ENCODE measurements around the gene EXD3.

Gene EXD3

GRCh38 chr9:137325124-137325523 lies 97.8 kb downstream of the EXD3 start:
- Histone ChIP-seq H3K4me3 (no peak overlapping the region), H3K27ac (no peak overlapping the region)
- no peak for DNase-seq (ENCODE audit: low spot score)
- no peak for TF ChIP-seq CTCF (IDR thresholded peaks at IDR 0.05)

- DNase-seq (ENCODE audit: low spot score): no peak
- Histone ChIP-seq H3K27ac (no peak overlapping the region), H3K4me3 (no peak overlapping the region)
- TF ChIP-seq CTCF (IDR thresholded peaks at IDR 0.05): no peak
Measured at GRCh38 chr9:137323531-137324331, 99.2 kb downstream of the EXD3 start.

DNA sequence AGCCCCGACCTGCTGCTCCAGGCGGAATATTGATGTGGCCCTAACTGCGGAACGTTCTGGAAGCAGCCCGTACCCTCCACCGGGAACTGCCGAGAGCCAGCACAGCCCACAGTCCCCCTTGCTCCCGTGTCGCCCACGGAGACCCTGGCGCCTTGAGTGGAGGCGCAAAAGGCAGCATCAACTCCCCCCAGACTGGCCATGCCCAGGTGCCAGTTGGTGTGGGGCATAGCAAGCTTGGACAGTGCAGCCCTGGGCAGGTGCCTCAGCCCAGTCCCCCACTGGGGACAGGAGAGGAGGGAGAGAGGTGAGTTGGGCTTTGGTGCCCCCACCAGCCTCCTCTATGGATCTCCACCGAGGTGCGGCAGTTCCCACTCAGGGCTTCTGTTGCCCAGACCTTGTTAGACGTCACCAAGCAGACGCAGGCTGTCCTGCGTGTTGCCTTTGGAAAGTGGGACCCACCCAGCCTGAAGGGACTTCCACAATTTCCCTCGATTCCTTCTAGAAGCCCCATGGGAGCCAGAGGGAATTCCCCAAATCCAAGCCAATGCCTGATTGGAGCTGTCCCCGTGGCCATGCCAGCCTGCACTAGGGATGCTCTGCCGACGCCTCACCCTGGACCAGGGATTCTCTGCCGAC lies 101.1 kb downstream of the EXD3 start:
- TF ChIP-seq CTCF (IDR thresholded peaks at IDR 0.05): no peak
- Histone ChIP-seq H3K4me3 (no peak overlapping the region), H3K27ac (no peak overlapping the region)
- DNase-seq (ENCODE audit: low spot score): no peak

GRCh38 chr9:137320555-137321384 lies 102.2 kb downstream of the EXD3 start:
- Histone ChIP-seq H3K4me3 (no peak overlapping the region), H3K27ac (peak overlapping the region in 1 of 2 donors; percentile 4)
- DNase-seq (ENCODE audit: low spot score): peak; percentile 71
- no peak for TF ChIP-seq CTCF (IDR thresholded peaks at IDR 0.05)

GRCh38 chr9:137319739-137320551 lies 103.0 kb downstream of the EXD3 start:
- peak; percentile 69 for DNase-seq (ENCODE audit: low spot score)
- Histone ChIP-seq H3K27ac (peak overlapping the region in 1 of 2 donors; percentile 4), H3K4me3 (no peak overlapping the region)
- TF ChIP-seq CTCF (IDR thresholded peaks at IDR 0.05): no peak

GRCh38 chr9:137319011-137319738 lies 103.8 kb downstream of the EXD3 start:
- DNase-seq (ENCODE audit: low spot score): peak; percentile 78
- H3K27ac ChIP-seq: peak overlapping the region; percentile 25 to 65
- H3K4me3 ChIP-seq: peak overlapping the region; percentile 46
- peak; percentile 25 for TF ChIP-seq CTCF (IDR thresholded peaks at IDR 0.05)
